HG03354 (cell line): Measurements from ENCODE around the gene MX2.
"Not testable (repeated sequence)": the region's sequence is repeated elsewhere in the genome, so short reads cannot be mapped to it uniquely, and the experiment has no call there.

ENCODE experiments used
- ATAC-seq: cut with Tn5 transposase; IDR thresholded peaks from one replicate; pipeline ENCODE4 v1.9.1; 2021; ENCODE audit warnings: mild to moderate bottlenecking; ENCODE audit not compliant: unreplicated experiment, poor library complexity, severe bottlenecking

MX2 gene

DNA sequence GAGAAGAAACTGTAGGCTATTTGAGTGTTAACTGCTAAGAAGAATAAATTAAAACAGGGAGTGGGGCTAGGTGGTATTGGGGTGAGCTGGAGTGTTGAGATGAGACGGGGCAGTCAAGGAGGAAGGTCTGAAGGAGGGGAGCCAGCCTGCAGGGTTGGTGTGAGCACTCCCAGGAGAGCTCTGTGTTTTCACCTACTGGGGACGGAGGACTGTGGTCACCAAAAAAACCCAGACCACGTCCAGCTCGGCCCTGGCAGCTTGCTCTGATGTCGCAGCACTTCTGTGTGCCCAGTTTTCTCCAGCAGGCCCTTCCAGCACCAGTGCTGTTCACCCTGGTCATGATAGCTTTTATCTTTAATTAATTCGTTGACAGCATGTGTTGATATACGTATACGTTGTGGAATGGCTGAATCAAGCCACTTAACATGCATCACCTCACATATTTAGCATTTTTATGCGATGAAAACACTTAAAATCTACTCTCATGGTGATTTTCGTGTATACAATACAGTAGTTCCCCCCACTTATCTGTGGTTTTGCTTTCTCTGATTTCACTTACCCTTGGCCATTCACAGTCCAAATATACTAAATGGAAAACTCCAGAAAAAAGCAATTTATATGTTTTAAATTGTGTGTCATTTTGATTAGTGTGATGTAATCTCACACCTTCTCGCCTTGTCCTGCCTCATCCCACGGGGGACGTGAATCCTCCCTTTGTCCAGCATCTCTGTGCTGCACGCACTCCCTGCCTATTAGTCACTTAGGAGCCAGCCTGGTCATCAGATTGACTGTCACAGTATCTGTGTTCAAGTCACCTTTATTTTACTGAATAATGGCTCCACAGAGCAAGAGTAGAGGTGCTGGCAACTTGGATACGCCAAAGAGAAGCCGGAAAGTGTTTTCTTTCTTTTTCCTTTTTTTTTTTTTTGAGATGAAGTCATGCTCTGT, 32.9 kb upstream of the MX2 start:
- no peak for ATAC-seq

DNA sequence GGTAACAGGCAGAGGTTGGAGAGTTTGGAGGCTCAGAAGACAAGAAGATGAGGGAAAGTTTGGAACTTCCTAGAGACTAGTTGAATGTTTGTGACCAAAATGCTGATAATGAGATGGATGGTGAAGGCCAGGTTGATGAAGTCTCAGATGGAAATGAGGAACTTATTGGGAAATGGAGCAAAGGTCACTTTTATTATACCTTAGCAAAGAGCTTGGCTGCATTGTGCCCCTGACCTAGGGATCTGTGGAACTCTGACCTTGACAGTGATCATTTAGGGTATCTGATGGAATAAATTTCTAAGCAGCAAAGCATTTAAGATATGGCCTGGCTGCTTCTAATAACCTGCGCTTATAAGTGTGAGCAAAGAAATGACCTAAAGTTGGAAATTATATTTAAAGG, 28.1 kb upstream of the MX2 start:
- no peak for ATAC-seq

DNA sequence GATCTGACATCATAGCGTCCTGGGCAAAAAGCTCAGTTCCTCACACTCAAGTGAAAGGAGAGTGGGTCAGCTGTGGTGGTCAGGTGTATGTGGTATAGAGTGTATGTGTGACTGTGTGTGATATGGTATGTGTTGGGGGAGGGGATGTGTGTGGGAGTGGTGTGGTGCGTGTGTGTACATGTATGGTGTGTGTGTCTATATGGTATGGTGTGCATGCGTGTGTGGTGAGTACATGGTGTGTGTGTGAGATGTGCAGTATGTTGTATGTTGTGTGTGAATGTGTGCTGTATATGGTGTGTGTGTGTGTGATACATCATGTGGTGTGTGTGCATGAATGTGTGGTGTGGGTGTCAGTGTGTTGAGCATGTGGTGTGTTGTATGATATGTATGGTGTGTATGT, 24.3 kb upstream of the MX2 start:
- no peak for ATAC-seq

DNA sequence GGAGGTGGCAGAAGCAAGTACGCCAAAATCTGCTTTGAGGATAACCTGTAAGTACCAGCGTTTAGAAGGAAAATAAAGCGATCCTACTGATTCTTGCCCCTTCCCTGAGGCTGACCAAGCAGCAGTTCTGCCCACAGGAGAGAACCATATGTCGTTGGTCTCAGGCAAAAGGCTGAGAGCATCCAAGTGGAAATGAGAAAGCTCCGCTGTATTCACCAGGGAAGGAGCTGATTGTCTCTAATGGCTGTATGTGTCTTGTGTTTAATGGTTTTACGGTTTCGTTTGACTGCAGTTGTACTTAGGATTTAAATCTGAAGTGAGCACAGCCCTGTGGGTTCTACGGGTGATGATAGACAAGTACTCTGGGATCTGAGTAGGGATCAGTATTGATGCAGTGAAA, 23.4 kb upstream of the MX2 start:
- no peak for ATAC-seq

DNA sequence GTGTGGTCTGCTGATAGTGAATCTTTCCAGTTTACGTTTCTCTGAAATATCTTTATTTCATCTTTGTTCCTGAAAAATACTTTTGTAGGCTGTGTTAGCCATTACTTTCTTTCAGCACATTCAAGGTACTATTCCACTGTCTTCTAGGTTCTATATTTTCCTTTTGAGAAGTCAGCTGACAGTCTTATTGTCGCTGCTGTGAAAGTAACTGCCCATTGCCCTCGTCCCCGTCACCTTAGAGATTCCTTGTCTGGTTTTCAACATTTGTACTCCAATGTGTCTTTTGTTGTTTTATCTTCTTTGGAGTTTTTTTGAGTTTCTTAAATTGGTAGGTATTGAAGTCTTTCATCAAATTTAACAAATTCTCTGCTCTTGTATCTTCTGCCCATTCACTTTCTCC, 19.8 kb upstream of the MX2 start:
- ATAC-seq, result no peak

DNA sequence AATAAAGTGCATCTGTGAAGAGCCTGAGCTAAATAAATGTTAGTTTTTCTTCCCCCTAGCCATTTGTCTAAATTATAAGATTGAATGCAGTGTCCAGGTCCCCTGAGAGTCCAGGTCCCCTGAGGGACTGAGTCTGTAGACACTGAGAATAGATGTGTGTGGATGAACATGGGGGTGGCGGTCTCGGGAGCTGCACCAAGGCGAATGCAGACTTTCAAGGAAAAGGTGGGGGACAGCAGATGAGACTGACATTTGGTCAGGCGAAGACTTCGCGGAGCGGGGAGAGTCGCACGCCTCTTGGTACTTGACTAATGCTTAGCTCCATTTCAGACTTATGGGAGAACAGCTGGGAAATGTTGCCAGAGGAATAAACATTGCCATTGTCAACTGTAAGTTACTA, 17.7 kb upstream of the MX2 start:
- ATAC-seq, result no peak

DNA sequence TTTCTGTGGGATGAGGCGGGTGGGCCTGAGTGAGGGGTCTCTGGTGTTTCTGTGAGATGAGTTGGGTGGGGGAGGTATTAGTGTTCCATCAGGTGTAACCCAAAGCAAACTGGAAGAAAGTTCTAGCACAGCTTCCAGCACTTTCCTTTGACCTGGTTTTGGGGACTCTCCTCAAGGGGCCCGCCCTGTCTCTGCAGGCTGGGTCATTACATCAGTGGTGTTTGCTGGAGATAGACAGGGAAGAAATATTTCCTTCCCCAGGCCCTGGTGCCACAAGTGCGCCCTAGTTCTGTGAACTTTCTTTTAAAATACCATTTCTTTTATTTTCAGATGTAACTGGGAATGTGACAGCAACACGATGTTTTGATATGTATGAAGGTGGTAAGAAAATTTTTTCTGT, 16.5 kb upstream of the MX2 start:
- ATAC-seq, result no peak

DNA sequence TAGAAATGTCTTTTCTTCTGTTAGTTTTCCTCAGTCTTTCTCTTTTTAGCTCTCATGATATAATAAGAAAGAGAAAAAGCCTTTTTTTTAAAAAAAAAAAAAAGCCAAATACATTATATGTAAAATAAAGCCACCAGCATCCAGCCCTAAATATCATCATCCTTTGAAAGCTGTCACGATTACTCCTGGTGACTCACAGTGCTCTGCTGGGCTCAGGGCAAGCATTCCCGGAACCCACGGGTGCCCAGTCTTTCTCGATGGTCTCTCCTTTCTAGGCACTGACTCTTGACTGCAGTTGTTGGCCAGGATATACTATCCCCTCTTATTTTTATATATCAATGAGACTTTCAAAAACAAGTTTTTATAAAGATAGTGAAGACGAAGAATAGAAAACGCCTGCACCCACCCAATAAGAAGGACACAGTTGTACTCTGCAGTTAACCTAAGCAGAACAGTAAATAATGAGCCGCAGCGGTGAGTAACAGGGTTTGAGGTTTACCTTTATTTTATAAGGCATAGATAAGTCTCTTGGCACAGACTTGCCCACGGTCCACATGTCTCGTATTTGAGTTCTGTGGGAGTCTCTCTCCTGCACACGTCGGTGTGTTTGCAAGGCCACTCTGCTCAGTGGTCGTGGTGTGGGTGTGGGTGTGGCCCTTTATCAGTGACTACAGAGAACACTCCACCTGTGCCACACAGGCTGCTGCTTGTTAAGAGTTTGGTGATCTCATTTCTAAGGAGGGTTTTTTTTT, 15.7 kb upstream of the MX2 start:
- no peak for ATAC-seq

DNA sequence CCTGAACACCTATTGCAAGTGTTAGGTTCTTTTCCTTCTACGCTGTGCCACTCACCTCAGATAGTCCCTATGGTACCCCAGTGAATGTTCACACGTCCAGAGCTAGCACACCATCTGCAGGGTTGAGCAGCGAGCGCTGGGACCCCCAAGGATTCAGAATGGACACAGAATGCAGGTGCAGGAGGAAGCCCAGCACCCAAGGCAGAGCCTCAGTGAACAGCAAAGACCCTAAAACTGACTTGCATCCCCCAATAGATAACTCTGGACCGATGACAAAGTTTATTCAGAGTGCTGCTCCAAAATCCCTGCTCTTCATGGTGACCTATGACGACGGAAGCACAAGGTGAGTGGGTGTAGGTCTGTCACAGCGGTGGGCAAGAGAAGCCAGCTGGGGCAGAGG, 15.1 kb upstream of the MX2 start:
- no peak for ATAC-seq

DNA sequence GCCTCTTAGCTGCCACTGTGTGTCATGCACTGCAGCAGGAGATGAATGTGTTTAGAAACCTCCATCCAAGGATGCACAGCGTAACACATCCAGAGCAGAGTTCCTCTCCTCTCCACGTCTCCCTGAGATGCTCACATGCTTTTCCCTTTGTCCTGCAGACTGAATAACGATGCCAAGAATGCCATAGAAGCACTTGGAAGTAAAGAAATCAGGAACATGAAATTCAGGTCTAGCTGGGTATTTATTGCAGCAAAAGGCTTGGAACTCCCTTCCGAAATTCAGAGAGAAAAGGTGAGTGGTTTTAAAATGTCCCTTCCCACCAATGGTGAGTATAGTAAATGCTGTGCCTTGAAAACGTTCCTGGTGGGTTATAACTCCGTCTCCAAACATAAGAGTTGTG, 13.4 kb upstream of the MX2 start:
- ATAC-seq, result no peak

DNA sequence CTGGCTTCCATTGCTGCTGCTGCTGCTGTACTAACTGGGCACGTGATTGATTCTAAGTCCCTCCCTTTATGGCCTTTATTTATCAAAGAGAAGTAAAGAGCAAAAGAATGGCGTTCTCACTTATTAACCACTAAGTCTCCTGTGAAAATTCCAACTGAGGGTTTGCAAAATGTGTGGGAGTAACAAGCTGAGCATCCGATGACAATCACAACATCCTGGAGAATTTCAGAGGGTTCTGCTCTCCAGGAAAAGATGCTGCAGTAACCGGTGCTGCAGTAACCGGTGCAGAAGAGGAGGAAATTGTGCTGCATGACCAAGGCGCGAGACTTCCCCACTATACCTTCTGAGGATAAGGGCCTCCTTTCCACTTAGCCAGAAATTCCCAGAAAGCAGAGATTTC, 12.7 kb upstream of the MX2 start:
- ATAC-seq, result no peak

DNA sequence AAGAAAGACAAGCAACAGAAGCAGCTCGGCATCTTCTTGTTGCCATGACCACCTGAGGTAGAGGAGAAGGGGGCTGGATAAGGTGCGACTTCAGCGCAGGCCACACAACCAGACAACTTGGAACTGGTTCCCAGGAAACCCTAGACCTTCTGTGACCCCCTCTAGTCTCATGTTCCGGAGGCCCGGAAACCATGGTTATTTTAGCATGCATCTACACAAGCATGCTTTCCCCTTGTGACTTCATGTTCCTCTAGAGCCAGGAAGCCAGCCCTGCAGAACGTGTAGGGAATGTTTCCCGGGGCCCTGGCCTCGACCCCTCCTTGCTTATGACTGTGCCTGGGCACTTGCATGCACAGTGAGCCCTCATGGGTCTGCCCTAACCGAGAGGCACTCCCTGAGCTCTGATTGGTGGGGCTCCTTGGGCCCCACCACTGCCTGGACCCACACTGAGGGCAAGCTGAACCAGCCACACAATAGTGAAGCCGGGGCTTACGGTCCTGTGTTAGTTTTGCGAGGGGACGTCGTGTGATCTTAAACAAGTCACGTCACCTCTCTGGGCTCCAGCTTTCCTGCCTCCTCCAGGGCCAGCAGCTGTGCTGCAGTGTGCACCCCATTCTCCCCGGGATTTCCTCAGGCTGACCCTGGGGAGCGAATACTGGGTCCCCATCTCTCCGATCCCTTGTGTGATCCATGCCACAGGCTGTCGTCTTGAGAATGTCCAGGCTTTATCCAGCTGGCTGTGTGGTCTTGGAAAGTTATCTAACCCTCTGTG, 12.0 kb upstream of the MX2 start:
- ATAC-seq, result no peak

DNA sequence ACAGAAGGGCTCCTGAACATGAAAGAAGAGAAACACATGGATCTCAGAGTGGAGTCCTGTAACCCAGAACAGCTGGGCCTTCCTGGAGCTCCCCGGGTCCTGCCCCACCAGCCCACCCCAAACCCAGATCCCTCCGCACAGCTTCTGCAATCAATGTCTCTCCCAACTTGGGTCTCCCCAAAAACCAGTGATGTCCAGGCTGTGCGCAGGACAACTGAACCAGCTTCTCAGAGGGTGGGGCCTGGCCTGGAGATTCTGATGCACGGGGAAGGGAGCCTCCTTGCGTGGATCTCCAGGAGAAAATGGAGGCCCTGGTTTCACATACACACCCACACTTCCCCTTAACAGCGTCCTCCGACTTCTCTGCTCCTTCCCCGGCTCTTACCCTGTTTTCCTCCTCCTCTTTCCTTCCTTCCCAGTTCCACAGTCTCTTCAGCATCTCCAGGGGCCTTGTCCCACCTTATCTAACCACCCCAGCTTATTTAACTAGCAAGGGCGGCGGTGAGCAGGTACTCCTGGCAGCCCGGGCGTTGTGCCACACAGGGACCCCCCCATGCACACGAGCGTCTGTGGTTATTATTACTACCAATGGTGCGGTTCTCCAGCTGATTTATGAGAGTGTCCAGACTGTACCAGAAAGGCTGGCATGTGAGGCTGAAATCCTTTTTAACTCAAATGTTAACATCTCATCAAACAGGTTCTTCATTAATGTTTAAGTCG, 11.2 kb upstream of the MX2 start:
- no peak for ATAC-seq

DNA sequence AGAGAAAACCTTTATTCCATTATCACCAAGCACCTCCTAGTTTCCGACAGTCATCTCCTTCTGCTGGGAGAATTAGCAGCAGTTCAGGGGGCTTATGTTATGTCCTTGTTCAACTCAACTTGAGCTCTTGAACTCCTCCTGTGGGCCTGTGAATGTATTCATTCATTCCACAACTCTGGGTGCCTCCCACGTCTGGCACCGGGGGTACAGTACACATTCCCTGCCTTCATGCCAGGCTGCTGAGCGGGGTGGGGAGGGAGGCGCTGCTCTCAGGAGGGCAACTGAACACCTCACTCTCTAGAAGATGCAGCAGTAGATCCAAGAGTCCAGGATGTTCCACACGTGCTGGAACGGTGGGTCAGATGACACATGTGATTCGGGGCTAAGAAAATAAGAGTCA, 4.3 kb upstream of the MX2 start:
- ATAC-seq, result no peak

DNA sequence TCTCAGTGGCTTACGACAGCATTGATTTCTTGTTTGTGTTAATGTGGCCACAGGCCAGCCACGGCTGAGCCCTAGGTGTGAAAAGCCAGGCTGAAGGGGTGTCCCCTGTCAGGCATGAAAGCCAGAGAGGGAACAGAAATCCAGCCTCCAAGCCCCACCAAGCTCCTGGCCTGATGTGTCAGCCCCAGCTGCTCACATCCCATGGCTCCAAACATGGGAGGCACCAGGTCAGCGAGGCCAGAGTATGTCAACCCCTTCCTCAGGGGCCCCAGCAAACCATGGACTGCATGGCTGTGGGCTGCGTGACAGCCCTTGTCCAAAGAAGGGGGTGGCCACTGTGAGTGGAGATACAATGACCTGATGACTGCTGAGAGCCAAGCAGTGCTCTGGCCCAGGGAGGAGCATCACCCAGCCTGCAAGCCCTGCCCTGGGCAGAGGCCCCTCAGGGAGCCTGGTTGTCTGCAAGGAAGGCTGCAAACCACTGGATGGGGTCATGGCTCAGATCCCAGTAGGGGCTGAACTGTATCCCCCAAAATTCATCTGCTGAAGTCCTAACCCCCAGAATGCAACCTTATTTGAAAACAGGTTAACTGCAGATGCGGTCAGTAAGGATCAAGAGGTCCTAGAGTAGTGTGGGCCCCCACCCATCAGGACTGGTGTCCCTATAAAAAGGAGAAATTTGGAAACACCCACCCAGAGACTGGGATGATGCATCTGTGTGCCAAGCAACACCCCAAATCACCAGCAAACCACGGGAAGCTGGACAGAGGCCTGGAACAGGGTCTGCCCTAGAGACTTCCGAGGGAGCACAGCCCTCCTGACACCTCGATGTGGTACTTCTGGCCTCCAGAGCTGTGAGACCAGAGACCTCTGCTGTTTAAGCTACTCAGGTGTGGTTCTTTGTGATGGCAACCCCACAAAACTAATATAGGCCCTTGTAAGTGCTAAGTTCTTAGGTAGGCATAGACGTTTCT, 3.3 kb upstream of the MX2 start:
- no peak for ATAC-seq

DNA sequence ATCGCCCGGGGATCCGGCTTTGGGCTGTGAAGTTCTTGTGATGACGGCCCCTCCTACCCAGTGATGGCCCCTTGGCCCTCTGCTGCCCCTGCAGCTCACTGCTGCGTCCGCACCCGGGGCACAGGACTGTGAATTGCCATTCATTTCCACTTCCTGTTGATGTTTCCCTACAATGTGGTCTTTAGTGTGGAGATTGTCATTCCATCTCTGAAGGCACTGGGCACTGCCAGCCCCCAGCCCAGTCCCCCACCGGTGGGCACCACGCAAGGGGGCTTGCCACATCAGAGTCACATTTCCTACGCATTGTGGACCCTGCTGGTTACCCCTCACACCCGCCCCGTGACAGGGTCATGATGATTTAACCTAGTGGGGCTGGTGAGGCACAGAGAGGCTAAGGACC, 2.5 kb upstream of the MX2 start:
- no peak for ATAC-seq

DNA sequence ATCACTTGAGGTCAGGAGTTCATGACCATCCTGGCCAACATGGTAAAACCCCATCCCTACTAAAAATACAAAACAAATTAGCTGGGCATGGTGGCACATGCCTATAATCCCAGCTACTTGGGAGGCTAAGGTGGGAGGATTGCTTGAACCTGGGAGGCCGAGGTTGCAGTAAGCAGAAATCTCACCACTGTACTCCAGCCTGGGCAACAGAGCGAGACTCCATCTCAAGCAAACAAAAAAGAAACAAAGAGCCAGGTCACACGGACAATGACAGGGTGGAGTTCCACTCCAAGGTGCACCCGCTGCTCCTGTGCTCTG, 2.1 kb upstream of the MX2 start:
- not testable (repeated sequence) for ATAC-seq

DNA sequence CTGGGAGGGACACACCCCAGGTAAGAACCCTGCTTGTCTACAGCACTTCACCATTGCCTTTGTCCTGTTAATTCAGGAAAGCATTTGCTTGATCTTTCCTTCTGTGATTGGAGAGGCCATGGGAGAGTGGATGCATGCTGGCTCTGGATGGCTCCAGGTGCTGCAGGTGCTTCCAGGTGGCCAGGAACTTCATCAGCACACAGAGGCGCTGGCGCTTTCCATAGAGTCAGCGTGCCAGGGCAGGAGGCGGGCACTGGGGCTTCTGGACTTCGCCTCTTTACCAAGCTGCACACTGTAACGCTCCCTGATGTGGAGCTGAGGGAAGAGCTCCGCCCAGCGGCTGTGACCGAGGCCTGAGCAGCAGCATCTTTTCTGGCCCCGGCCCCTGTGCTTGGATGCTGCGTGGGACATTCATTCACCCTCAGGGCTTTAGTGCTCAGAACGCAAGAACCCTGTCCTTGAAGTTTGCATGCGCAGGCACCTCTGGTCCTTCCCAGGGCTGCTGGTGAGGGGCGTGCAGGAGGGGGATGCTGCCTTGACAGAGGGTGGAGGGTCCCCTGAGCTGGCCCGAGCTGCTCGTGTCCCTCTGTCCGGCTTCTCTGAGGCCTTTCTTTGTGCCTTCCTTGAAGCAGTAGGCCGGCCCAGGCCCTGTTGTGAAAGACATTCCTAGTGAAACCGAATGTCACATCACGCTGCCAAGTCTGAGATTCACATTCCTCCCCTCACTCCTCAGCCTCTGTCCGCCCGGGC, 1.6 kb upstream of the MX2 start:
- no peak for ATAC-seq
